Effector memory CD4-positive, alpha-beta T cell (primary cell): ENCODE data around the gene TOMM20.

Experiments used
- DNase-seq, 3 donors: peaks; one replicate each; pipeline ENCODE4 v3.0.0-alpha.2; 2020
- H3K27ac ChIP-seq: 2 replicates; pipeline ENCODE4 v1.7.0; 2013; ENCODE audit warnings: mild to moderate bottlenecking, low read length, moderate library complexity; ENCODE audit not compliant: insufficient read depth, poor library complexity, severe bottlenecking
- H3K27me3 ChIP-seq: replicated peaks from 2 replicates; pipeline ENCODE4 v1.7.0; 2013; ENCODE audit warnings: mild to moderate bottlenecking, low read length; ENCODE audit not compliant: insufficient read depth, control insufficient read depth, poor library complexity, severe bottlenecking
- H3K36me3 ChIP-seq: 2 replicates; pipeline ENCODE4 v1.7.0; 2013; ENCODE audit warnings: mild to moderate bottlenecking, low read length, moderate library complexity; ENCODE audit not compliant: control insufficient read depth, insufficient read depth
- H3K4me1 ChIP-seq: 2 replicates; pipeline ENCODE4 v1.7.0; 2013; ENCODE audit warnings: low read length, mild to moderate bottlenecking; ENCODE audit not compliant: control insufficient read depth, insufficient read depth, poor library complexity, severe bottlenecking
- H3K4me3 ChIP-seq: 2 replicates; pipeline ENCODE4 v1.7.0; 2013; ENCODE audit warnings: low read length, low read depth, mild to moderate bottlenecking; ENCODE audit not compliant: insufficient read depth, poor library complexity, severe bottlenecking
- H3K9me3 ChIP-seq: 2 replicates; pipeline ENCODE4 v1.7.0; 2013; ENCODE audit warnings: mild to moderate bottlenecking, low read length, moderate library complexity; ENCODE audit not compliant: control insufficient read depth

The TOMM20 gene

DNA sequence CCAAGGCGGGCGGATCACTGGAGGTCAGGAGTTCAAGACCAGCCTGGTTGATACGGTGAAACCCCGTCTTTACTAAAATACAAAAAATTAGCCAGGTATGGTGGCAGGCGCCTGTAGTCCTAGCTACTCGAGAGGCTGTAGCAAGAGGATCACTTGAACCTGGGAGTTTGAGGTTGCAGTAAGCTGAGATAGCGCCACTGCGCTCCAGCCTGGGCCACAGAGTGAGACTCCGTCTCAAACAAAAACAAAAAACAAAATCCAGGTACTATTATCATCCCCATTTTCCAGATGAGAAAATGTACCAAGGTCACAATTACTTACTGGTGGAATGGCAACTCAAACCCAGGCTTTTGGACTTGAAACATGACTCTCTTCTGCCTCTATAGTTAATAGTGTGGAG lies 4.5 kb downstream of the TOMM20 start:
- no peak overlapping the region for H3K27ac ChIP-seq
- H3K27me3 ChIP-seq, result no peaks in the 10 kb centered on the region
- H3K36me3 ChIP-seq, result peaks cover 29% of the 10 kb centered on the region
- peaks cover 26% of the 10 kb centered on the region for H3K4me1 ChIP-seq
- no peak for DNase-seq
- H3K4me3 ChIP-seq, result no peak overlapping the region
- no peaks in the 10 kb centered on the region for H3K9me3 ChIP-seq

DNA sequence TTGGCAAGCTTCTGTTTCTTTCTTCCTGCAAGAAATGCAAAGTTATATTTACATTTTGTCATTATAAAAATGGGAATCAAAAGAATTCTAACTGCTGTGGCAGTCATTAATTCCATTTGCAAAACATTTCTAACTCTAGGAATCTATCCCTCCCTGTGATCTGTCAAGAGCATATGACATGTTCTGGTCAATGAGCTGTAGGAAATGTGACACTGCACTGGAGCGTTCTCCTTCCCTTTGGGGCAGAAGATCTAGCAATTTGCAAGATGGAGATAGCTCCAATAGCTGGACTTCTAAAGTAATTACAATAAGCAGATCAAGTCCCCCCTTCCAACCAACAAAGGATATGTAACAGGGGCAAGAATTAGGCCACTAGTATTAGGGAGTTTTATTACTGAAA lies 6.3 kb downstream of the TOMM20 start:
- no peaks in the 10 kb centered on the region for H3K9me3 ChIP-seq
- no peak overlapping the region for H3K27ac ChIP-seq
- peaks cover 46% of the 10 kb centered on the region for H3K36me3 ChIP-seq
- H3K4me1 ChIP-seq, result peaks cover 24% of the 10 kb centered on the region
- no peak for DNase-seq
- H3K4me3 ChIP-seq, result no peak overlapping the region
- no peaks in the 10 kb centered on the region for H3K27me3 ChIP-seq

DNA sequence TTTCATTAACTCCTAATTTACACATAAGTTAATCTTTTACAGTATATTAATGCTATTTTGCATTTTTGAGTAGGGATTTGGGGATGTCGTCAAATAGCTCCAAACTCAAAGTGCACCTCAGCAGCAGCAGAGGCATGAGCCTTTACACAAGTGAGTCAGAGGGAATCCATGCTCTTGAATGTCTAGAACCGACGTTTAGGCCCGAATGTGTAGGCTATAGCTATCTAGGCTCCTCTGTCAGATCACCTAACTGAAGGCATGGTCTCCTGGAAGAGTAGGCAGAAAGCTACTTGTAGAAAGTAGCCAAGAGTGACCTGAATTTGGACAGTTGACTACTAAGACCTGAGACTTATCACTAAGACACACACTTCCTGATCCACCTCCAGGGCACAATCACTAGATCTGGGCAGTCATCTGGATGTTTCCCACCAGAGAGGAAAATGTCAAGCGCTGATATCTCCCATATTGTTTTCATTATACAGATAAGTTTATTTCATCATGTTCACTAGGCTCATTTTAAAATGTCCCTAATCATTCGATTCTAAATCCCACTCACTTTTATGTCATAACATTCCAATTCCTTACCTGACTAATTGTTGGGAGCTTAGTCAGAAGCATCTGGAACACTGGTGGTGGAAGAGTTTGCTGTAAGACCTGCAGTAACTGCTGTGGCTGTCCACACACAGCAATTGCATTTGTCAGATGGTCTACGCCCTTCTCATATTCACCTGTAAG lies 15.3 kb downstream of the TOMM20 start:
- H3K27me3 ChIP-seq, result no peaks in the 10 kb centered on the region
- H3K4me3 ChIP-seq, result no peak overlapping the region
- no peaks in the 10 kb centered on the region for H3K9me3 ChIP-seq
- peaks cover 76% of the 10 kb centered on the region for H3K36me3 ChIP-seq
- DNase-seq, result no peak
- H3K27ac ChIP-seq, result no peak overlapping the region
- H3K4me1 ChIP-seq, result no peaks in the 10 kb centered on the region

DNA sequence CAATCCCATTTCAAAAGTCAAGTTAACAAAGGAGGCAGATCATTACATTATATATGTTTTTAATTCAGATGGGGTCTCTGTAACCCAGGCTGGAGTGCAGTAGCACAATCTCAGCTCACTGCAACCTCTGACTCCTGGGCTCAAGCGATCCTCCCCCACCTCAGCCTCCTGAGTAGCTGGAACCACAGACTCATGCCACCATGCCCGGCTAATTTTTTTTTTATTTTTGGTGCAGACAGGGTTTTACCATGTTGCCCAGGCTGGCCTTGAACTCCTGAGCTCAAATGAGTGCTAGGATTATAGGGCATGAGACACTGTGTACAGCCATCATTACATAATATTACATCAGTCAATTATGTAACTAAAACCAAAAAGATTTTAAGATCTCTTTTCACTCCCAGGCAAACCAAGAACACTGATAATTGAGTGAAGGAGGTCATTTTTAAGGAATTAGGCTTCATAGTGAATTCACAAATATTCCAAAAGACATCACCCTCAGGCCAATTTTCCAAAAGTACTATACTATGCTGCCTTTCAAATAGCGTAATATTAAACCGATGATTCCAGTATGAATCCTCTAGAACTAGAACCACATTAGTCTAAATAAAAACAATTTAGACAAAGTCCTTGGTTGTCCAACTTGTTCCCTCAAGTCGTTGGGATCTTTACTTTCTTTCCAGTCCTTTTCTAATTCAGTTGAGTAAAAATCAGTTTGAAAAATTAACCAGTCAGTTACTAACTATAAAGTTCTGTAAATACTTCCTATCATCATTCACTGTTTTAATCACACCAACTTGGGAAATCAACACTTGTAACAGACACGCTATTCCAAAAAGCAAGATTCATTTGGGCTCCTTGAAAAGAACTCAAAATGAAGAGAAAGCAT lies 16.1 kb downstream of the TOMM20 start:
- no peak for DNase-seq
- no peak overlapping the region for H3K4me3 ChIP-seq
- H3K36me3 ChIP-seq, result peaks cover 68% of the 10 kb centered on the region
- no peak overlapping the region for H3K27ac ChIP-seq
- no peaks in the 10 kb centered on the region for H3K27me3 ChIP-seq
- no peaks in the 10 kb centered on the region for H3K9me3 ChIP-seq
- H3K4me1 ChIP-seq, result no peaks in the 10 kb centered on the region

DNA sequence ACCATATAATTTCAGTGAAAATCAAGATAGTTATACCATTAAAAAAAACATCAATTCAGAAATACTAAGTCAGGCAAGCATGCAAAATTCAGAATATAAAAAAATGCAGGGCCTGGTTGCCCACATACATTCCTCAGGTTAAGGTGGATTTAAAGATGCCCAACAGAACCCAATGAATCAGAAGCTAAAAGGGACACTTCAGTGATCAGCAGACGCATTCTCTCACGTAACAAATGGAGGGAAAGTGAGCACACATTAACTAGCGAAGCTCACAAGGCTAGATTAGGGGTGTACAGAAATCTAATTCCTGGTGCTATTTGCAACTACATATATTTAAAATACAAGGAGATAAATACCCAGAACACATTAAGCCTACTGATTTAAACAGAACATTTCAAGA lies 17.5 kb downstream of the TOMM20 start:
- Histone ChIP-seq H3K4me3 (no peak overlapping the region), H3K27me3 (no peaks in the 10 kb centered on the region), H3K9me3 (no peaks in the 10 kb centered on the region), H3K4me1 (no peaks in the 10 kb centered on the region), H3K36me3 (peaks cover 65% of the 10 kb centered on the region), H3K27ac (no peak overlapping the region)
- DNase-seq, result no peak

DNA sequence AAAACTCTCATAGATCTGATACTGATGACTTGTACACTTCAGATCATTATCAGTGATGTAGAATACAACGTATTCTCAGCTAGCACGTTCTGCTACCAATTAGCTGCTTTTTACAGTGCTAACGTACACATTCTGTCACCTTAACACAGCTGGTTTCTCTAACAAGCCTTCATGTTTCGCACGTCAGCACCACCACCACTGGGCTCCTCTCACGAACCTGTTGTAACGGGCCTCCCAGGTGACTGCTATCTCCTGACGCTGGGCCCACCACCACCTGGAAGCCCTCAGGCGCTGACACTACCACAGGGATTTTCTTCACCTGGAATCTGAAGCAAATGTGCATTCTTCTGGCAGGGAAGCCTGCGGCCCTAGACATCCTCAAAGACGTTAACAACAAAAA lies 19.8 kb downstream of the TOMM20 start:
- no peak overlapping the region for H3K27ac ChIP-seq
- no peak for DNase-seq
- peaks cover 12% of the 10 kb centered on the region for H3K4me1 ChIP-seq
- H3K4me3 ChIP-seq, result no peak overlapping the region
- no peaks in the 10 kb centered on the region for H3K9me3 ChIP-seq
- peaks cover 48% of the 10 kb centered on the region for H3K36me3 ChIP-seq
- no peaks in the 10 kb centered on the region for H3K27me3 ChIP-seq

DNA sequence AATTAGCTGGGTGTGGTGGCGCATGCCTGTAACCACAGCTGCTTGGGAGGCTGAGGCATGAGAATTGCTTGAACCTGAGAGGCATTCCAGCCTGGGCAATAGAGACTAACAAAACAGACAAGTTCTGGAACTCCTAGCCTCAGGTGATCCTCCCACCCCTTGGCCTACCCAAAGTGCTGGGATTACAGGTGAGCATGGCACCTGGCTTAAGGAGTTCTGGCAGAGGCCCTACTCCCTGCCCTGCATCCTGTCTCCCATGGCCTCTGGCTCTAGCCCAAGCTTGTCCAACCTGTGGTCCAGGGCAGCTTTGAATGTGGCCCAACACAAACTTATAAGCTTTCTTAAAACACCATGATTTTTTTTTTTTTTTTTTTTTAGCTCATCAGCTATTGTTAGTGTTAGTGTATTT lies 20.4 kb downstream of the TOMM20 start:
- Histone ChIP-seq H3K27ac (no peak overlapping the region), H3K9me3 (no peaks in the 10 kb centered on the region), H3K4me1 (peaks cover 17% of the 10 kb centered on the region), H3K27me3 (no peaks in the 10 kb centered on the region), H3K36me3 (peaks cover 41% of the 10 kb centered on the region), H3K4me3 (no peak overlapping the region)
- no peak for DNase-seq

DNA sequence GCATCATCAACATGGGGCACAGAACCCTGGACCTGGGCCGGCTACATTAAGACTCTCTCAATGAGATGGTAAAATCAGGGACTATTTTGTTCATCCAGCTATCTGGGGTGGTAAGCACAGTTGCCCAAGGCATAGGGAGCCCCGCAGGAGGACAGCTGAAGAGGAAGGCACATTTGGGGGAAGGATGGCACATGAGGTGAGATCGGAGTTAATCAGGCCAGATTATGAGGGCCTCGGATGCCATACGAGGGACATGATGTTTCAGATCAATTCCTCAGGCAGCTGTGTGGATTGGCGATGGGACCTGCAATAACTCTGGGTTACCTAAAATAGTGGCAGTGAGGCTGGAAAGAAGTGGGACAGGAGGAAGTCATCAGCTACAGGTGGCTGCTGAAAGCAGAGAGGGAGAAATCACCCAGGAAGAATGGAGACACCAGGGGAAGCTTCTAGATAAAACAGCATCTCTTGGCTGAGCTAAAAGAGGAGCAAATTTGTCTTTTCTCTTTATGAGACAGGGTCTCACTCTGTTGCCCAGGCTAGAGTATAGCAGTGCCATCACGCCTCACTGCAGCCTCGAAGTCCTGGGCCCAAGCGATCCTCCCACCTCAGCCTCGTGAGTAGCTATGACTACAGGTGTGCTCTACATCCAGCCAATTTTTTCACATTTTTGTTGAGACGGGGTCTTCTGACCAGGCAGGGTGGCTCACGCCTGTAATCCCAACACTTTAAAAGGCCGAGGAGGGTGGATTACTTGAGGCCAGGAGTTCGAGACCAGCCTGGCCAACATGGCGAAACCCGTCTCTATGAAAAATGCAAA lies 21.1 kb downstream of the TOMM20 start:
- H3K4me1 ChIP-seq, result peaks cover 22% of the 10 kb centered on the region
- no peak overlapping the region for H3K4me3 ChIP-seq
- H3K27ac ChIP-seq, result no peak overlapping the region
- DNase-seq, result no peak
- no peaks in the 10 kb centered on the region for H3K9me3 ChIP-seq
- H3K36me3 ChIP-seq, result peaks cover 35% of the 10 kb centered on the region
- no peaks in the 10 kb centered on the region for H3K27me3 ChIP-seq

DNA sequence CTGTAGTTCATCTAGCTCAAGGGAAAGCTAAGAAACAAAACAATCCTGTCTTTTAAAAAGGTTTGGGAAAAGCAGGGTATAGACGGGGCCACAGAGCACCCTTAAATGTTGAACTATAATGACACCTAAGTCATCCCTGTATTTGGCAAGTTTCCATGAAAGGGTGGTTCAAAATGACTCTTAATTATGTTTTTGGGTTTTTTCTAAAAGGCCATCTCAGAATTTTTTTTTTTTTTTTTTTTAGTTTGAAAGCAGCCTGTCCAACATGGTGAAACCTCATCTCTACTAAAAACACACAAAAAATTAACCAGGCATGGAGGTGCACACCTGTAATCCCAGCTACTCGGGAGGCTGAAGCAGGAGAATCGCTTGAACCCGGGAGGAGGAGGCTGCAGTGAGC lies 22.2 kb downstream of the TOMM20 start:
- Histone ChIP-seq H3K4me3 (no peak overlapping the region), H3K27me3 (no peaks in the 10 kb centered on the region), H3K27ac (no peak overlapping the region), H3K4me1 (peaks cover 22% of the 10 kb centered on the region), H3K9me3 (no peaks in the 10 kb centered on the region), H3K36me3 (peaks cover 28% of the 10 kb centered on the region)
- DNase-seq, result no peak
